Measurements from ENCODE around the gene CYP2F1. TPM values are rescaled to one million over a fixed set of nuclear protein-coding genes. Genes with fewer than 3 reads are reported as not detected.

CYP2F1 gene
- total and polyA plus RNA-seq, 2 of the 13 experiments (the other 11 are each of a cell fraction or from before 2014, with no cell fraction given): not detected

- 0 out of 2 replicates have a peak, but pooled peaks have one; percentile 12 for TF ChIP-seq HNF1A (IDR thresholded peaks at IDR 0.05; ENCODE audit: low read depth)
- TF ChIP-seq HNF1A (CRISPR knock-in tag; IDR thresholded peaks at IDR 0.05; ENCODE audit: borderline replicate concordance): no peak
- 0 out of 2 replicates have a peak, but pooled peaks have one; percentile 26 for TF ChIP-seq ZBTB43 (CRISPR knock-in tag; conservative IDR thresholded peaks at IDR 0.05)
- TF ChIP-seq ZNF614 (CRISPR knock-in tag; IDR thresholded peaks at IDR 0.05; ENCODE audit: borderline replicate concordance): 0 out of 2 replicates have a peak, but pooled peaks have one; percentile 26
- TF ChIP-seq FOXP4 (CRISPR knock-in tag; IDR thresholded peaks at IDR 0.05): peak; percentile 67
- TF ChIP-seq ZFP41 (CRISPR knock-in tag; IDR thresholded peaks at IDR 0.05; ENCODE audit: borderline replicate concordance): no peak
- no peak for TF ChIP-seq CTCF (CRISPR knock-in tag; IDR thresholded peaks at IDR 0.05)
- TF ChIP-seq U2AF1 (optimal IDR thresholded peaks at IDR 0.05; ENCODE audit: low read depth, low read length): no peak
- no peak for TF ChIP-seq KAT2B (IDR thresholded peaks at IDR 0.05; ENCODE audit: borderline replicate concordance, low read depth, low read length)
- TF ChIP-seq ZNF496 (CRISPR knock-in tag; IDR thresholded peaks at IDR 0.05; ENCODE audit: insufficient replicate concordance): no peak
- TF ChIP-seq GFI1 (CRISPR knock-in tag; IDR thresholded peaks at IDR 0.05; ENCODE audit: borderline replicate concordance): no peak
- no peak for TF ChIP-seq PITX1 (CRISPR knock-in tag; IDR thresholded peaks at IDR 0.05)
- 0 out of 2 replicates have a peak, but pooled peaks have one; percentile 35 for TF ChIP-seq ZNF574 (CRISPR knock-in tag; IDR thresholded peaks at IDR 0.05)
These were observed 52.9 kb downstream of the CYP2F1 start (continued) for GRCh38 chr19:41166944-41167804.

Measured in HepG2 (cell line).